IPS DF 4.7 (cell line): ENCODE data around the gene CNTNAP2.

Source experiments
- DNase-seq: peaks from one replicate; pipeline ENCODE4 v3.0.0-alpha.2; 2013; ENCODE audit warnings: low spot score; ENCODE audit errors: extremely low read depth

Gene CNTNAP2

DNA sequence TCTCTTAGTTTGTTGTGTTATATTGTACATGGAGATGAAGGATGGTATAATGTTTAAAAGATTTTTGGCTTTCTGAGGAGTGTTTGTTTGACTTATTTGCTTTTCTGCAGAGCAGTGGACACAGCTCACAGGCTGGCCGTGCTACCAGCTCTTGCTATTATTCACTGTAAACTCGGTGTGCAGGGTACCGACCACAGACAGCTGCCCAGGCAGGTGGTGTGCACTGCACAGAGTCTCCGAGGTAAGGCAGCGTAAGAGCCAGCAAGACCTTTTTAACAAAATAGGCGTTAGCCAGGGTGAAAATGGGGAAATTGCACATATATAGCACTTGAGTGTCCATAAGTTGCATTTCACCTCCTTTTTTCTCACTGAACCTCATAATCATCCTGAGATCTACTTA lies 438.0 kb downstream of the CNTNAP2 start:
- DNase-seq: no peak

GRCh38 chr7:146557971-146558469 lies 441.4 kb downstream of the CNTNAP2 start:
- DNase-seq: no peak

- no peak for DNase-seq
Observed at GRCh38 chr7:146565872-146566271, 449.3 kb downstream of the CNTNAP2 start.

- DNase-seq: no peak
Observed at GRCh38 chr7:146575903-146576302, 459.3 kb downstream of the CNTNAP2 start.

DNA sequence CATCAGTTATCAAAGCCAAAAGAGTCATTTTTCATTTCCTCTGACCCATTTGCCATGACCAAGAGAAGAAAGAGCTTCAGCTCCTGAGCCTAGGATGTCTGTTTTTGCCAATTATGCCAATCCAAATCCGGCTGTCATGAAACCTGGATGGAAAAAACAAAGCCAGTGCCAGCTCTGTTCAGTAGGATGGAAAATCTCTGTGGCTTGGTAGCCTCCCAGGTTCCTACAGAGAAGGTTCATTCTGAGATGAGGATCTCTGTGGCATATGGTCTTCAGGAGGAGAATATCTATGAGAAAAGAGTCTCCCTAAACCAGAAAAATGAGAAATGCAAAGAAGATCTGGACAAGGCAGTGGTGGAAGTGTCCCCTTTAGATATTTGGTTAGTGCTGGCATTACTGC lies 475.4 kb downstream of the CNTNAP2 start:
- DNase-seq: no peak

DNA sequence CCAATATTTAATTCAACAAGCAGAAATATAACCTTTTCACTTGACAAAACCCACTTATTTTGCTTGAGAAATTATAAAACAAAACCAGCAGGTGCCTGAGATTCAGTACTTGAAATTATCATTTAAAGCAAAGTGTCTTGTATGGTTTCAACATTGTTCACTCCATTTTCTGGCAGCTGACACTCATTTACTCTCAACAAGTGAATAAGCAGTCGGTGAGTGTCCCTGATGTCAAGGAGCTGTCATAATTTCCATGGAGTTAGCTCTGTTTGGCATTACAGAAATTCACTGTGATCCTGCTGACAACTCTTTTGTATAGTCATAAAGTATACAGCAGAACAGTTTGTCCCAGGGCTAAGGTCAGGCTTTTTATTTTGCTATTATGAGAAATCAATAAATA lies 490.0 kb downstream of the CNTNAP2 start:
- no peak for DNase-seq

DNA sequence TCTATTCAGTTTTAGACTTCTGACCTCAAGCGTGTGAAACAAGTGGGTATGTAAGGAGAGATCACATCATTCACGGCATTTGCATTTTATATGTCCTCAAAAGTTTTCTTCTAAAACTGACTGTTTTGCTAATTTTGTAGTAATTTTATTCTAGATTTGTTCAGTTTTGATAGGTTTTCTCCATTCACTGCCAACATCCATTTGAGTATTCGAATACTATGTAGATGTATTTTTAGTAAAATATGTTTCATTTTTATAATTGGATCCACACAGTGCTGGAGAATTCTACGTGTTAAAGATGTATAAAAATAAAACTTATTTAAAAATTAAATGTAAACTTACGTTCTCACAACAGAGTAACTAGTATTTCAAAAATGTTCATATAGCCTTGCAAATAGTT lies 503.0 kb downstream of the CNTNAP2 start:
- DNase-seq: no peak

GRCh38 chr7:146626912-146627311 lies 510.3 kb downstream of the CNTNAP2 start:
- DNase-seq: no peak

GRCh38 chr7:146635205-146636032 lies 518.8 kb downstream of the CNTNAP2 start:
- DNase-seq: no peak

DNA sequence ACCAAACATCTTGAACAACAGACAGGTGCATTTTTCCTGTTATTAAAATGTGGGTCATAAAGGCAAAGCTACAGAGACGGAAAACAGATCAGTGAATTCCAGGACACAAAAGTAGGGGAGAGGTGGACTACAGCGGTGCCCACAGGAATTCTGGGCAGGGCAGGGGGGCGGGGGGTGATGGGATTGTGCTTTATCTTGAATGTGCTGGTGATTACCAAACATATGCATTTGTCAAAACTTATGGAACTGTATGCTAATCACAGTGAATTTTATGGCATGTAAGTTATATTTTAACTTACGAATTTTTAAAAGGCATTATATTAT lies 519.4 kb downstream of the CNTNAP2 start:
- no peak for DNase-seq

DNA sequence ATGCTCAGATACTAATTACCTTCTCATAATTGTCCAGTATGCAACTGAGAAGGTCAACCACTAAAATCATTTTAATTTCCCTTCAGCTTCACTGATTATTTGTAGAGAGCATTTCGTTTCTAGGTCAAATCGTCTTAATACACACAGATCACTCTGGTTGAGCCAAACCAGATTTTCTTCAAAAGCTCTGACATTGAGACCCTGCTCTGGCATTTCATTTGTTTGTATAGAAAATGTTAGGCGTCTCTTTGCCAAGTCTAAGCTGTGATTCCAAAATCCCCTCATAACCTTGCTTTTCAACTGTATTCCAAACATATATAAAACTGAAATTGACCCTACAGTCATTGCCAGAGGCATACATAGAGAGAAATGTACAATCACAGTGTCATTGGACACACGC lies 520.0 kb downstream of the CNTNAP2 start:
- no peak for DNase-seq

DNA sequence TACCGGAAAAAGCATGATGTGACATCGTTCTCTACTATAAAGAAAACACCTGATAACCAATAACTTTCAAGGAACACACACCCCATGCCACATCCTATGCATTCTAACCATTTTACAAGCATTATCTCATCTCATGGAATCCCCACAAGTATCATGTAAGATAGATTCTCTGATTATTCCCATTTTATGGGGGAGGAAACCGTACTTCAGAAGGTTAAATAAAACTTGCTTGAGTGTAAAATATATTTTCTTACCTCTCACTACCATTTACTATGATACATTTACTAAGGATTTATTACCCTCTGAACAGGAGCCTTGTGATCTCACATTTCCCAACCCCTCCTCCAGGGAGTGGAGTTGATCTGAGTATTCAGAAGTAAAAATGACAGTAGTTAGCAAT lies 522.7 kb downstream of the CNTNAP2 start:
- no peak for DNase-seq

- DNase-seq: no peak
Observed at GRCh38 chr7:146641491-146641890, 524.9 kb downstream of the CNTNAP2 start.

GRCh38 chr7:146645383-146645976 lies 528.9 kb downstream of the CNTNAP2 start:
- DNase-seq: no peak

DNA sequence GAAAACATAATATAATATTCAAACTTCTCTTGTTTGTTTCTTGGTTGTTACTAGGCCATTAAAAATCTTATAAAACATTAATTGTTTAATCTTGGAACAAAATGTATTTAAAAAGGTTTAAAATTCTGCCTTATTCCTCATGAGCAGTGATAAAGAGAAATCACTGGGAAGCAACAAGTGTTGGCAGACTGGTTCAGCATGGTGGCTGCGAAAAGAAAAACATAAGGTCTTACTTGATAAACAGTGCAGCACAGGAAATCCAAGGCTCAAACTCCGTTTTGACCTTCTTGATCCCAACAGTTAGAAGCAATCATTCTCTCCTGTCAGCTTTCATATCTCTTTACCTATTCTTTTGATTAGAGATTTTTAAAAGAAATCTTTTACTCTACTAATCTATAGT lies 530.8 kb downstream of the CNTNAP2 start:
- DNase-seq: no peak

DNA sequence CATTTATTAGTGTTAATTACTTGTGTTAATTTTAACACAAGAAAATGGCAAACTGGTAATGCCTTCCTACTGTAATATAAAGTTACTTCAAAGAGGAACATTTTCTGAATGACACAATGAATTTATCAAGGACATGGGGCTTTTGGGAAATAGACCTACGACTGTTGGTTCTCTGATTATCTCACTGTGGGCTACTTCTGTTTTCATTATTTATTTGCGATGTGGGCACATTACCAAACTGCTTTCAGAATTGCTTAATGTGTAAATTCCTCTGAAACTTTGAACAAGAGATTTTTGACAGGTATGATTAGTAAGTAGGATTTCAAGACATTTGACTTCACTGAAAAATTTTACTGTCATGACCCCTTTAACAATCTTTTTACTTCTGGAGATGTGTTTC lies 535.6 kb downstream of the CNTNAP2 start:
- DNase-seq: no peak

- no peak for DNase-seq
Observed at GRCh38 chr7:146654048-146654447, 537.4 kb downstream of the CNTNAP2 start.

GRCh38 chr7:146655928-146656797 lies 539.6 kb downstream of the CNTNAP2 start:
- no peak for DNase-seq

DNA sequence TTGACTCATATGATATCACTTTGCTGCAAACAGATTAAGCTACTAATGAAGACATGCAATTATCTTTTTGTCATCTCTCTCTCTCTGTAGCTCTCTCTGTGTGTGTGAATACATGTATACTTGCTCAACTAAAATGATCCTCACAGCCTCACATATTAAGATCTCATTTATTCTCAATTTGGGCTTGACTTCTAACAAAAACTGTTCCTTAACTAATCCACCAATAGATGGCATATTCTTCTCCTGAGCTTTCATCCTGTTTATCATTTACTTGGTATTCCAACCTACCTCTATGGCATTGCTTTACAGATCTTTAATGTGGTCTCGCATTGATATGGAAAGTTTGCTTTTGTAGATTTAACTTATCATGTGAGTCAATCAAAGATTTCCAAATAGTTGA lies 540.4 kb downstream of the CNTNAP2 start:
- no peak for DNase-seq

DNA sequence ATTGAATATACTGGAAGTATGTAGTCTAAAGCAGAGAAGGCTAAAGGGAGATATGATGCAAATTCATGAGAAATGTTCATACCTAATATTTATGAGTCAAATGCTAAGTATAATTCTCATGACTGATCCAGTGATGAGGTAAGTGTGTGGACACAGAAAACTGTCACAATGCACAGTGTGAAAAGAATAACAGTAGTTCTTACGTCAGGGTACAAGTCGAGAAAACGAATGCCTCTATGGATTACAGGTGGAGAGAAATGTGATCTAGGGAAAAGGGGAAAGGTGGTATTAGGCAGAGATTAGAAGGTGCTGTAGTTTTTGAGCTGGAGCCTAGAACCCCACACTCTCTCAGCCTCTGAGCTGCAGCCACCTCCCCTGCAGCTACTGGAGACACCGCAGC lies 542.0 kb downstream of the CNTNAP2 start:
- no peak for DNase-seq

- DNase-seq: no peak
Observed at GRCh38 chr7:146659732-146660131, 543.1 kb downstream of the CNTNAP2 start.

DNA sequence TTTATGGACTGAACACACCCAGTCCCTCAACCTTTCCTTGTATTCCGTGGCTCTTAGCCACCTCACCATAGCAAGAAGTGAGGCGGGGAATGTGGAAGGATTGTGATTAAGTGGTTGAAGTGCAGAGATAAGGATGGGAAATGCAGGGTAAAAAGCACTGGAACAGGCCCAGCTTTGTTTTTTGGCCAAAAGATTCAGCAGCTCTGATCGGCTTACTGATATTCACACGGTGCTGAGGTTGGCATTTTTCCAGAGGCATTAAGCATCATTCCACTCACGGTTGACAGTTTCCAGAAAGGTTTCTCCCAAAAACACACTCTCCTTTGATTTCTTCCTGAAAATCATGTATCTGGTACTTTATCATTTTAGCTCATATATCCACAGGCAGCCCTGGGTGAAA lies 544.2 kb downstream of the CNTNAP2 start:
- DNase-seq: no peak
